Mucosa of descending colon (tissue), 3 donors: ENCODE results near the gene IL1RN. TPM values are rescaled to one million over a fixed set of nuclear protein-coding genes. Genes with fewer than 3 reads are reported as not detected.

Source experiments
- ATAC-seq: fragments of 200-7000 bp; cut with Tn5 transposase; one replicate; pipeline ENCODE4 v1.9.1; 2020; ENCODE audit warnings: mild to moderate bottlenecking, moderate library complexity
- DNase-seq, 3 donors: peaks; one replicate each; pipeline ENCODE4 v3.0.0-alpha.2; 2020
- H3K36me3 ChIP-seq: fragments of 200-600 bp; one replicate; pipeline ENCODE4 v1.8.0; 2021; ENCODE audit warnings: low read depth, mild to moderate bottlenecking
- H3K4me1 ChIP-seq: fragments of 200-600 bp; one replicate; pipeline ENCODE4 v1.8.0; 2021; ENCODE audit warnings: low read depth, mild to moderate bottlenecking
- H3K4me3 ChIP-seq: fragments of 200-600 bp; one replicate; pipeline ENCODE4 v1.8.0; 2021; ENCODE audit warnings: mild to moderate bottlenecking
- H3K9me3 ChIP-seq: fragments of 200-600 bp; one replicate; pipeline ENCODE4 v1.8.0; 2021; ENCODE audit warnings: mild to moderate bottlenecking
- CTCF ChIP-seq: fragments of 200-600 bp; IDR thresholded peaks from one replicate; pipeline ENCODE4 v1.8.0; 2022; ENCODE audit warnings: antibody characterized with exemption, mild to moderate bottlenecking
- intact Hi-C, 2 donors: fragments of 100-400 bp; cut with DNase I in 1 of 2; cut with micrococcal nuclease in 1 of 2; formaldehyde crosslinking; loops; one replicate each; pipeline versions ENCODE4 v1.11.0 to v1.11.1; 2022; cut with DNase I, micrococcal nuclease
- total RNA-seq, 3 donors: library from RNA; stranded (reverse); fragmentation: NEBNext Ultra II Directional in 2 of 3; extraction: Animal tissue kit (Norgen Biotek cat#: 25700) in 2 of 3; gene quantifications; one replicate each; pipeline versions ENCODE4 v1.2.1 to v1.2.4, GENCODE V29; 2021 to 2023
- donor health status: DM: no; HTN: no; CAD: no; lungs with moderate emphysema.
- donor health status: DM: no; HTN: no; CAD: no.
- donor health status: DM: no; HTN: yes; CAD: no.

Gene IL1RN
- total RNA-seq, 3 donors from 2014 or later = 0.17 to 11.9 (median 0.76) TPM

GRCh38 chr2:113131352-113132185 is 4.2 kb downstream of the IL1RN start:
- Histone ChIP-seq H3K9me3 (no peaks in the 10 kb centered on the region), H3K36me3 (no peaks in the 10 kb centered on the region), H3K4me3 (no peak overlapping the region), H3K4me1 (no peaks in the 10 kb centered on the region)
- intact Hi-C loops = loop anchor here in 1 of 2 donors (10.0 kb wide), 1 partner anchor 243 kb away; no protein-coding TSS in a partner anchor
- no peak for TF ChIP-seq CTCF
- ATAC-seq = no peak
- no peak for DNase-seq

- no peaks in the 10 kb centered on the region for H3K36me3 ChIP-seq
- TF ChIP-seq CTCF = no peak
- ATAC-seq (no peak), DNase-seq (no peak)
- H3K9me3 ChIP-seq = no peaks in the 10 kb centered on the region
- no peak overlapping the region for H3K4me3 ChIP-seq
- no peaks in the 10 kb centered on the region for H3K4me1 ChIP-seq
- intact Hi-C loops = loop anchor here in 1 of 2 donors (10.0 kb wide), 1 partner anchor 242 kb away; no protein-coding TSS in a partner anchor
Measured at GRCh38 chr2:113132414-113133021, 5.1 kb downstream of the IL1RN start.

- no peaks in the 10 kb centered on the region for H3K4me1 ChIP-seq
- ATAC-seq (peak; percentile 83), DNase-seq (peak in 2 of 3 donors; percentile 43 to 50)
- no peak for TF ChIP-seq CTCF
- H3K9me3 ChIP-seq = no peaks in the 10 kb centered on the region
- intact Hi-C loops = loop anchor here in 1 of 2 donors (10.0 kb wide), 1 partner anchor 241 kb away; no protein-coding TSS in a partner anchor
- H3K36me3 ChIP-seq = no peaks in the 10 kb centered on the region
- no peak overlapping the region for H3K4me3 ChIP-seq
Measured at GRCh38 chr2:113133704-113134598, 6.6 kb downstream of the IL1RN start.

- intact Hi-C loops = loop anchor here (5.0 to 10.0 kb wide), 2 partner anchors 63 to 240 kb away; no protein-coding TSS in a partner anchor
- no peaks in the 10 kb centered on the region for H3K4me1 ChIP-seq
- no peaks in the 10 kb centered on the region for H3K36me3 ChIP-seq
- DNase-seq (no peak), ATAC-seq (no peak)
- H3K9me3 ChIP-seq = no peaks in the 10 kb centered on the region
- H3K4me3 ChIP-seq = no peak overlapping the region
- TF ChIP-seq CTCF = no peak
Measured at GRCh38 chr2:113134717-113135116, 7.3 kb downstream of the IL1RN start.

- intact Hi-C loops = loop anchor here (5.0 to 10.0 kb wide), 2 partner anchors 62 to 239 kb away; no protein-coding TSS in a partner anchor
Measured at GRCh38 chr2:113135317-113135716, 7.9 kb downstream of the IL1RN start.

More at GRCh38 chr2:113135317-113135716, 7.9 kb downstream of the IL1RN start:
- Histone ChIP-seq H3K4me3 (no peak overlapping the region), H3K4me1 (no peaks in the 10 kb centered on the region), H3K9me3 (no peaks in the 10 kb centered on the region), H3K36me3 (no peaks in the 10 kb centered on the region)
- no peak for TF ChIP-seq CTCF
- no peak for DNase-seq
- no peak for ATAC-seq
